AG10803 (cell line): ENCODE results near the gene OR6A2.
A peak's percentile ranks its signal among the peaks of the same experiment; 100 is the strongest.

ENCODE experiments used
- DNase-seq: peaks from one replicate; pipeline ENCODE4 v3.0.0; 2010; ENCODE audit warnings: low read depth
- H3K4me3 ChIP-seq: 2 replicates; pipeline ENCODE4 v1.5.1; 2011; ENCODE audit warnings: mild to moderate bottlenecking, low read length, control low read depth
- TF ChIP-seq, protein P1 (sequence below): conservative IDR thresholded peaks from 2 replicates; pipeline ENCODE4 v1.5.1; 2011; ENCODE audit warnings: mild to moderate bottlenecking, low read length, control low read depth, inconsistent platforms

The OR6A2 gene

DNA sequence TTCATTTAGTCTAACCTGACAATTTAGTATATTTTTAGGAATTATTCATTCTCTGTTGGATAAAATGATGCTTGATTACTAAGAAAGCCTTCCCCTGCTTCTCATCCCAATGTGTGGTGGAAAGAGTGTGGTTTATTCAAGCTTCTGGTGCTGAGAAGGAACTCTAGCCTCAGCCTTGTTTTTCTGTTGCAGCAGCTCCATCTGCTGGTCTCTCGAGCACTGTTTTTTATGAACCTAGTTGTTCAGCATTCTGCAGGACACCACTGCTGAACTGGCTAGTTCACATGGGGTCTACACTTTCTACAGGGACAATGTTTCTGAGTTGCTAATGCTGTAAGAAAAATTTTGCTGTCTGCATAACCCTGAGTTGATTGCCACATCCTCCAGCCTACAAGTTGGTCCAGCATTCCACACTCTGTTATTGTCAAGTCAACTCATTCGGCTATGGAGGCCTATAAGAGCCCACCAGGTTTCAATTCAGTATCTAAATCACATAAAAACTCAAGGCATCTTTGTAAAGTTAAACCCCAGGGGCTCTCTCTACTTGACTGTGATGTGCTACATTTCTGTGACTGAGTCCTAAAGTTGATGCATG, 42.0 kb downstream of the OR6A2 start:
- H3K4me3 ChIP-seq, result no peak overlapping the region
- TF ChIP-seq, protein P1, sequence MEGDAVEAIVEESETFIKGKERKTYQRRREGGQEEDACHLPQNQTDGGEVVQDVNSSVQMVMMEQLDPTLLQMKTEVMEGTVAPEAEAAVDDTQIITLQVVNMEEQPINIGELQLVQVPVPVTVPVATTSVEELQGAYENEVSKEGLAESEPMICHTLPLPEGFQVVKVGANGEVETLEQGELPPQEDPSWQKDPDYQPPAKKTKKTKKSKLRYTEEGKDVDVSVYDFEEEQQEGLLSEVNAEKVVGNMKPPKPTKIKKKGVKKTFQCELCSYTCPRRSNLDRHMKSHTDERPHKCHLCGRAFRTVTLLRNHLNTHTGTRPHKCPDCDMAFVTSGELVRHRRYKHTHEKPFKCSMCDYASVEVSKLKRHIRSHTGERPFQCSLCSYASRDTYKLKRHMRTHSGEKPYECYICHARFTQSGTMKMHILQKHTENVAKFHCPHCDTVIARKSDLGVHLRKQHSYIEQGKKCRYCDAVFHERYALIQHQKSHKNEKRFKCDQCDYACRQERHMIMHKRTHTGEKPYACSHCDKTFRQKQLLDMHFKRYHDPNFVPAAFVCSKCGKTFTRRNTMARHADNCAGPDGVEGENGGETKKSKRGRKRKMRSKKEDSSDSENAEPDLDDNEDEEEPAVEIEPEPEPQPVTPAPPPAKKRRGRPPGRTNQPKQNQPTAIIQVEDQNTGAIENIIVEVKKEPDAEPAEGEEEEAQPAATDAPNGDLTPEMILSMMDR, result peak; percentile 78
- peak; percentile 54 for DNase-seq

DNA sequence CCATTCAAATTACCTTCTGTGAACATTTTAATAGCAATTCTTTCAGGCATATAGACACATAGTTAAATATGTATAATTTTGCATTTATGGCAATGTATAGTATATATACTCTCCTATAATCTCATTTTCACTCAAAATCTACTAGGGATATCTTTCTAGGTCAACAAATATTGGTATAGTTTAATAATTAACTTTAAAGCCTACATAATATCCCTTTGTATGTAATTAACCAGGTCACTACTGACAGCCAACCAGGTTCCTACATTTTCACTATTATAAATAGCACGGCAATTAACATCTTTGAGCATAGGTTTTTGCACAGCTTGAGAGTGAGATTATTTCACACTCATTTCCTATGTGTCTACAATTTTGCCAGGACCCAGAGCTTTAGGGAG, 43.5 kb downstream of the OR6A2 start:
- H3K4me3 ChIP-seq, result no peak overlapping the region
- no peak for DNase-seq
- TF ChIP-seq, protein P1, result no peak

DNA sequence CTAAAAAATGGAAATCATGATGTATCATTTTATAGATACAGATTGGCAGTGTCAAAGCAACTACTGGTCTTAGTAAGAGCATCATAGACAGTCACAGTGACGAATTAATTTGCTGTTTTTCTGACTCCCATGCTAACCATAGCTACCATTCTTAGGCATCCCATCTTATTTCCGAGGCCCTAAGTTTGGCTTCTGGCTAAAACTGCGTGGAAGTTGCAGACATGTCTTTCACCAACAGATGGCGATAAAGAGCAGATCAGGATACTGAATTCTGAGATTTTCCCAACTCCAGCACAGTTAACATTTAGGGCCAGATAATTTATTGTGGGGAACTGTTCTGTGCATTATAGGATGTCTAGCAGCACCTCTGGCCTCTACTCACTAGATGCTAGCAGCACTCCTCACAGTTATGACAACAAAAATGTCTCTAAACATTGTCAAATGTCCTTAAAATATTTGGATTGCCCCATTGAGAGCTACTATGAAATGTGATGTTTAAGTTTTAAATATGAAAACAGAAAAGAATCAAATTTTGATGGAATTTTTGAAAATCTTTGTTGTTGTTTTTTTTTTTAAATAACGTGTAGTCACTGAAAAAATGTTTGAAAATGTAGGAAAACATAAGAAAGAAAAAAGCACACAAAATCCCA, 44.1 kb downstream of the OR6A2 start:
- DNase-seq, result peak; percentile 20
- no peak overlapping the region for H3K4me3 ChIP-seq
- TF ChIP-seq, protein P1, result peak; percentile 96

DNA sequence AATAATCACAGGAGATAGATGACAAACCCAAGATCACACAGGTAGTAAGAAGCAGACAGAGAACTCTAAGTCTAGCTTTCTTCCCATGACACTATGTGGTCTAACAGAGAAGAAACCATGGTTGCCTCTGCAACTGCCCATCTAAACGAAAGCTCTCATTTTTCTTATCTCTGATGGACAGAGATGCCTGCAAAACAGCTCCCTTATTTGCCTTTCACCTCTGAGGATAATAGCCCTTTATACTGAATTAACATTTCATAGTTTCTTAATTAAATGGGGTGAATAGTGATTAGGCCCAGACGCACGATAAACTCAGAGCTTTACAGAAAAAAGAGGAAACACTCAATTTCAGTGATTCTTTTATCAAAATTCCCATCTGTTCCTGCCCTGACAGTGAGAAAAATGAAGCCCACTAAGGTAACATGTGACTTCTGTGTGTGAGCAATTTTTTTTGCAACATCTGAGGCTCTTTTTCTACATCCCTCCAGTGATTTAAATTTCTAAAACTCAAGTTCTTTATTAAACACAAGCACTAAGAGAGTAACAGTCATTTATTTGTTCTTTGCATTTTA, 52.3 kb downstream of the OR6A2 start:
- no peak overlapping the region for H3K4me3 ChIP-seq
- TF ChIP-seq, protein P1, result no peak
- no peak for DNase-seq

DNA sequence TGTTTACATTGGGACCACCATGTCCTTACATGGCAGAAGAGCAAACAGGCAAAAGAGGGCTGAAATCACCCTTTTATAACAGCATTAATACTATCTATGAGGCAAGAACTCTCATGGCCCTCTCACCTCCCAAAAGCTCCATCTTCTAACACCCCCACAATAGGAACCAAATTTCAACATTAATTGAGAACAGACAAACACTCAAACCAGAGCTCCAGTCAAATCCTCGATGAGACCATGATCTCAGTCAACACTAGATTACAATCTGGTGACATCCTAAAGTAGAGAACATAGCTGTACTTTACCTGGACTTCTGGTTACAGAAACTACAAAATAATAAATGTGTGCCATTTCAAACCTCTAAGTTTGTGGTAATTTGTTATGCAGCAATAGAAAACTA, 52.9 kb downstream of the OR6A2 start:
- TF ChIP-seq, protein P1, result no peak
- DNase-seq, result no peak
- no peak overlapping the region for H3K4me3 ChIP-seq

DNA sequence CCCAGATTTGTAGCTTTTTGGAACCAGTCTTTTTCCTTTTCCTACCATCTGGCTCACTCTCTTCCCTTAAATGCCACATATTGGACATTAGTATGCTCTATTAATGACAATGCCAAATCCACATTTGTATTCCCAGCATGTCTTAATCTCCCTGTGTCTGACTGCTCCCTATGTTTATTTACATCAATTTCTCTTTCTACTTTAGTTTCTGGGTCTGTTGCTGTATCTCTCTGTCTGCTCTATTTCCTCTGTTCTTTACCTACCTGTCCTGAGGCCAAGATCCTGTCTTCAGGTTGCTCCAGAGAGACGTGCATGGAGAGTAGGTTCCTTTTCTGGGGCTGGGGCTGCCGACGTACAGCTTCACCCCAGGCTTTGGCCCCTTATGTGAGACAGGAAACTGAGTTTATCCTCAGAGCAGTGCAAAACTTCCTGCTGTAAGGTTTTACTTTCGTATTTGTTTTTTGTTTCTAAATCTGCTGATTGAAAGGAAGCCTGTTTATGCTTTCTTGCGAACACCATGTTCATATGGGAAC, 53.3 kb downstream of the OR6A2 start:
- TF ChIP-seq, protein P1, result no peak
- no peak overlapping the region for H3K4me3 ChIP-seq
- DNase-seq, result no peak
